Erythroblast (primary cell): ENCODE measurements around the gene AOPEP.

Experiments
- GATA1 ChIP-seq: IDR thresholded peaks from 2 replicates; pipeline ENCODE4 v1.6.1; 2011; ENCODE audit warnings: low read depth, mild to moderate bottlenecking, control low read depth, low read length, moderate library complexity
- POLR2A ChIP-seq: IDR thresholded peaks from 2 replicates; pipeline ENCODE4 v1.6.1; 2011; ENCODE audit warnings: mild to moderate bottlenecking, low read length

DNA sequence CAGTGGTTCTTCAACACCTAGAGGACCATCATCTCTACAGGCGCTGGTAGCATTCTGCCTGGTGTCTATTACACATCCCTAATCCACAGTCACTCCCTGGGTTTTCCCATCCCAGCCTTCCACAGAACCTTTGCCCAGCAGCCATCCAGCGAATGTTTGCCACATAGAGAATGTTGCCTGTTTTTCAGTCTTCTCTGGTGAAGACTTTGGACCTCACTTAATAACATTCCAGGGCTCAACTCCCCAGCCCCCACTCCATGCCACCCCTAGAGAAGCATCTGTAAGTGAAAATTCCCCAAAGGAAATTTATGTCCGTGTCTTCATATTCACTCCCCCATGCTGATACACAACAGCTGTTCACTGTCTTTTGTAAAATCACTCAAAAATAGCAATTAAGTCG is 249.6 kb downstream of the AOPEP start:
- TF ChIP-seq POLR2A (no peak), GATA1 (no peak)
